ENCODE measurements around the gene TNFRSF19. TPM values are rescaled to one million over a fixed set of nuclear protein-coding genes. Genes with fewer than 3 reads are reported as not detected.

The TNFRSF19 gene
- total and polyA plus RNA-seq, 2 of the 13 experiments (the other 11 are each of a cell fraction or from before 2014, with no cell fraction given): 75.3 to 77.7 TPM

- peak; percentile 85 for TF ChIP-seq RARA (CRISPR knock-in tag; IDR thresholded peaks at IDR 0.05)
- no peak for TF ChIP-seq PCBP1 (IDR thresholded peaks at IDR 0.05; ENCODE audit: borderline replicate concordance, low read depth, low read length)
- TF ChIP-seq ZNF44 (CRISPR knock-in tag; IDR thresholded peaks at IDR 0.05): no peak
- TF ChIP-seq SETDB1 (CRISPR knock-in tag; IDR thresholded peaks at IDR 0.05; ENCODE audit: borderline replicate concordance): no peak
- no peak for TF ChIP-seq ZBTB46 (CRISPR knock-in tag; IDR thresholded peaks at IDR 0.05; ENCODE audit: borderline replicate concordance)
- no peak for TF ChIP-seq HDAC6 (IDR thresholded peaks at IDR 0.05; ENCODE audit: low read depth, low read length)
- TF ChIP-seq ZNF543 (CRISPR knock-in tag; IDR thresholded peaks at IDR 0.05): 0 out of 2 replicates have a peak, but pooled peaks have one; percentile 53
- TF ChIP-seq MTERF4 (CRISPR knock-in tag; IDR thresholded peaks at IDR 0.05): no peak
- no peak; the same call in none of the 2 replicates for TF ChIP-seq ZGPAT (CRISPR knock-in tag; IDR thresholded peaks at IDR 0.05)
- no peak for TF ChIP-seq BRF2 (CRISPR knock-in tag; IDR thresholded peaks at IDR 0.05)
- TF ChIP-seq ZNF788 (CRISPR knock-in tag; IDR thresholded peaks at IDR 0.05; ENCODE audit: borderline replicate concordance): peak; percentile 83; the same call in 1 of the 2 replicates
- no peak for TF ChIP-seq NKX3-1 (CRISPR knock-in tag; IDR thresholded peaks at IDR 0.05)
- TF ChIP-seq ZBTB44 (CRISPR knock-in tag; IDR thresholded peaks at IDR 0.05): no peak
- no peak for TF ChIP-seq ZXDC (CRISPR knock-in tag; IDR thresholded peaks at IDR 0.05)
- no peak for TF ChIP-seq ZNF30 (CRISPR knock-in tag; IDR thresholded peaks at IDR 0.05)
- no peak for TF ChIP-seq THAP7 (CRISPR knock-in tag; IDR thresholded peaks at IDR 0.05)
- TF ChIP-seq ZFP36 (IDR thresholded peaks at IDR 0.05; ENCODE audit: borderline replicate concordance, low read depth, low read length, partially characterized antibody): no peak
- 0 out of 2 replicates have a peak, but pooled peaks have one; percentile 9 for TF ChIP-seq NFYC (CRISPR knock-in tag; IDR thresholded peaks at IDR 0.05)
Observed at GRCh38 chr13:23615395-23616081, 45.3 kb downstream of the TNFRSF19 start (continued).
